C4-2B (cell line): ENCODE results near the gene SLC5A5.
A peak's percentile ranks its signal among the peaks of the same experiment; 100 is the strongest.

ENCODE experiments used
- ZFX ChIP-seq: fragments of 450-650 bp; IDR thresholded peaks from 2 replicates; pipeline ENCODE4 v1.6.1; 2017
- TF ChIP-seq, protein P1 (sequence below): fragments of 450-650 bp; conservative IDR thresholded peaks from 2 replicates; pipeline ENCODE4 v1.5.1; 2017; ENCODE audit warnings: mild to moderate bottlenecking

DNA sequence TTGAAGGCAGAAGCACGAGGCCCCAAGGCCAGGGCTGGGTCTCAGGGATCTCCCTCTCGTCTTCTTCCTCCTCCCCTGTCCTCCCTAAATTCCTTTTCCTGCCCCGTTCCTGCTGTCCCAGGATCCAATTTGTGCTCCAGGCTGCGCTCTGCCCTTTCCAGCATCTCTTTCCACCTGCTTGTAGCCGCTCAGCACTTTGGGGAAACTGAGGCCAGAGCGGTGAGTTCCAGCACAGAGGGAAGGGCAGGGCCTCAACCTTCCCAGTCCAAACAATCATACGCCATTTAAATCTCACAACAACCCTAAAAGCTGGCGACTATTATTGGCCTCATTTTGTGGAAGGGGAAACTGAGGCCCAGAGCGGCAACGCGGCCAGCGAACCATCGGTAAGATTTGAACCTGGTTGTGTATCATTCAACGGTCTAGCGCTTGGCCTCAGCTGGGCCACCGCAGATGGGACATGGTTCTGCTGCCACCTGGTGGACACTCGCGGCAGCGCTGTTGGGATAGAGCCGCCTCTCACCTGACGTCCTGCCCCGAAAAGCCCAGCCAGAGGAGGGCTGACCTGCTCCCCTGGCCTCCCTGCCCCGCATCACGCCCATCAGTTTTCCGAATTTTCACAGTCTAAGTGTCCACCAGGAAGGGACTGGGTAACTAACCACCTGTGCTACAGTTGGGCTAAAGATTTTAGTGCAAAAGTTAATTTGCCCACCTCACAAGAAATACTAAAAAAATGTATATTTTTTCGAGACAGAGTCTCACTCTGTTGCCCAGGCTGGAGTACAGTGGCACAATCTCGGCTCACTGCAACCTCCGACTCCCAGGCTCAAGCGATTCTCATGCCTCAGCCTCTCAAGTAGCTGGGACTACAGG, 16.2 kb upstream of the SLC5A5 start:
- TF ChIP-seq, protein P1, sequence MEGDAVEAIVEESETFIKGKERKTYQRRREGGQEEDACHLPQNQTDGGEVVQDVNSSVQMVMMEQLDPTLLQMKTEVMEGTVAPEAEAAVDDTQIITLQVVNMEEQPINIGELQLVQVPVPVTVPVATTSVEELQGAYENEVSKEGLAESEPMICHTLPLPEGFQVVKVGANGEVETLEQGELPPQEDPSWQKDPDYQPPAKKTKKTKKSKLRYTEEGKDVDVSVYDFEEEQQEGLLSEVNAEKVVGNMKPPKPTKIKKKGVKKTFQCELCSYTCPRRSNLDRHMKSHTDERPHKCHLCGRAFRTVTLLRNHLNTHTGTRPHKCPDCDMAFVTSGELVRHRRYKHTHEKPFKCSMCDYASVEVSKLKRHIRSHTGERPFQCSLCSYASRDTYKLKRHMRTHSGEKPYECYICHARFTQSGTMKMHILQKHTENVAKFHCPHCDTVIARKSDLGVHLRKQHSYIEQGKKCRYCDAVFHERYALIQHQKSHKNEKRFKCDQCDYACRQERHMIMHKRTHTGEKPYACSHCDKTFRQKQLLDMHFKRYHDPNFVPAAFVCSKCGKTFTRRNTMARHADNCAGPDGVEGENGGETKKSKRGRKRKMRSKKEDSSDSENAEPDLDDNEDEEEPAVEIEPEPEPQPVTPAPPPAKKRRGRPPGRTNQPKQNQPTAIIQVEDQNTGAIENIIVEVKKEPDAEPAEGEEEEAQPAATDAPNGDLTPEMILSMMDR, result peak; percentile 98
- TF ChIP-seq ZFX, result no peak
